Renal cortical epithelial cell (primary cell): Measurements from ENCODE around the gene UBE2Q2. TPM values are rescaled to one million over a fixed set of nuclear protein-coding genes. Genes with fewer than 3 reads are reported as not detected.

Experiments used
- DNase-seq: peaks from one replicate; pipeline ENCODE4 v3.0.0-alpha.2; 2011; ENCODE audit warnings: low read depth
- total RNA-seq: library from RNA; depleted of rRNA; stranded (reverse); fragments of >200 nt; gene quantifications from 2 replicates; pipeline ENCODE4 v1.2.3, GENCODE V29; 2014

The UBE2Q2 gene
- total RNA-seq, 1 donor from 2014 or later, result 84.3 TPM

DNA sequence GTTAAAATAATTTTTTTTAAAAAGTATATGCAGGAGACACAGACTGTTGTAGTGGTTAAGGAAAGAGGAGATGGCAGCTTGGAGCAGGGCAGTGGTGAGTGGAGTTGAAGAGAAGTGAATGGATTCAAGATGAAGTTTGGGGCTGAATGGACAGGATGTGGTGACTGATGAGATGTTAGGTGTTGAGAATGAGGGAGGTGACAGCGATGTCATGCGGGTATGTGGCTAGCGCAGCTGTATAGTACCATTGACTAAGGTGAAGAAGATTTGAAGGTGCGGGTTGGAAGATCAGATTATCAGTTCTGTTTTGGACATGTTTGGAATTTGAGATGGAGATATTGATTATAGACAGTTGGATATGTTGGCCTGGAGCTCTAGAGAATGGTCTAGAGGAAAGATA lies 80.5 kb downstream of the UBE2Q2 start:
- DNase-seq, result no peak

DNA sequence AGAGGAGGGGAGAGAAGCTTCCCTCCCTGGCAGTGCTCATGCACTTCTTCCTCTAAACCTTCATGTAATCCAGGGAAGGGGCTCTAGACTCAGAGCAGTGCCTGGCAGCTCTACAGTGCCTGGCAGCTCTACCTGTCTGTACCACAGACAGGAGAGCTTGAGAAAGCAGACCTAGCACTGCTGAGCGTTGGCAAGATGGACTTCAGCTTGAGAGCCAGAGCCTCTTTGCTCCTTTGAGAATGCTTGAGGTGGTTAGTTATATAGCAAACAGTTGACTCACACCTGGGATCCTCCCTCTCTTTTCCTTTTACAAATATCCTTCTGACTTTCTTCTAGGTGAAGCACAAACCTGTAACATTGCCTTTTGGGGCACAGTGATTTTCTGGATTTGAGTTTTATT lies 81.3 kb downstream of the UBE2Q2 start:
- no peak for DNase-seq

DNA sequence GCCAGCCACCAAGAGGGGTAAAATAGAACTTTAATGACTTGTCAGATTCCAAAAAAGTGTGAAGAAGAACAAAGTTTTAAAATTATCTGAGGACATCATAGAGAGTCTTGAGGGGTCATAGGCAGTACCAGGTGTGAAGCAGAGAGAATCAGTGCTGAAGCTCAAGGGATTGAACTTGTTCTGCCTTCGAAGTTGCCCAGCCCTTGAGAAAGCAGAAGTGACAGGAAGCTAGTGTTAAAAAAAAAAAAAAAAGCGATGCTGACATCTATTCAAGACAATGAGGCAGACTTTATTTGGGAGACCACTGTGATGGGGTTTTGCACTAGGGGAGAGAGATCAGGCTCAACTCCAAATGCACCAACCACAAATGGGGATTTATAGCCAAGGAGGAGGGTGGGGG lies 82.2 kb downstream of the UBE2Q2 start:
- no peak for DNase-seq

DNA sequence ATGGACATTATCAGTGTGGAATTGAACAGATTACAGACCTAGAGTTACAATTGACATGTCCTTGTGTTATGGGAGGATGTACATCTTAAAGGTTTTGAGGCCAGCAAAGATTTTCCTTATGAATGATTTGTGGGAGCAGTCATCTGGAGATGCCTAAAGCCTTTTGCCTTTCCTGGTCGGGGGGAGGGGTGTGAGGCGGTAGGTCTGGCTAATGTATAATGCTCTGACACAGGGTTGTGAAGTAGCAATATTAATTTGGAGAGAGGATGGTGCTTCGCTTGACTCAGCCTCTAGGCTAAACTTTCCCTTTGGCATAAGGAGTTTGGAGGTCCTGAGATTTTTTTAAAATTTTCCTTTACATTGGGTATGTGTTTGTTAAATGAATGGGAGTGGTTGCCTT lies 83.7 kb downstream of the UBE2Q2 start:
- DNase-seq, result no peak

DNA sequence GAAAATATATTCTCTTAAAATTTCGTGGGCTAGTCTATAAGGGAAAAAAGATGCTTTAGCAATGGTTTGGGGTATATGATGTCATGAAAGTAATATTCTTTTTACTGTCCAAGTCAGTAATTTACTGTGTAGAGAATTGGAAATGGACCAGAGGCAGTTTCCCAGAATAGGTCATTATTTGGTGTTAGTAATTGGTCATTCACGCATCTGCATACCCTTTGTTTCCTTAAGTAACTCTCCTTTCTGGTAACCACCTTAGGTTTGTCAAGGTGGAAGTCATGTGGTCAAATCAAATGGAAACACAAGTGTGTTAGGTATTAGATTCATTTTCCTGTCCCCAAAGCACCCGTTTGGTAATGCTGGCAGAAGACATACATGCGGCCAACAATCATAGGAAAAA lies 84.4 kb downstream of the UBE2Q2 start:
- DNase-seq, result no peak

DNA sequence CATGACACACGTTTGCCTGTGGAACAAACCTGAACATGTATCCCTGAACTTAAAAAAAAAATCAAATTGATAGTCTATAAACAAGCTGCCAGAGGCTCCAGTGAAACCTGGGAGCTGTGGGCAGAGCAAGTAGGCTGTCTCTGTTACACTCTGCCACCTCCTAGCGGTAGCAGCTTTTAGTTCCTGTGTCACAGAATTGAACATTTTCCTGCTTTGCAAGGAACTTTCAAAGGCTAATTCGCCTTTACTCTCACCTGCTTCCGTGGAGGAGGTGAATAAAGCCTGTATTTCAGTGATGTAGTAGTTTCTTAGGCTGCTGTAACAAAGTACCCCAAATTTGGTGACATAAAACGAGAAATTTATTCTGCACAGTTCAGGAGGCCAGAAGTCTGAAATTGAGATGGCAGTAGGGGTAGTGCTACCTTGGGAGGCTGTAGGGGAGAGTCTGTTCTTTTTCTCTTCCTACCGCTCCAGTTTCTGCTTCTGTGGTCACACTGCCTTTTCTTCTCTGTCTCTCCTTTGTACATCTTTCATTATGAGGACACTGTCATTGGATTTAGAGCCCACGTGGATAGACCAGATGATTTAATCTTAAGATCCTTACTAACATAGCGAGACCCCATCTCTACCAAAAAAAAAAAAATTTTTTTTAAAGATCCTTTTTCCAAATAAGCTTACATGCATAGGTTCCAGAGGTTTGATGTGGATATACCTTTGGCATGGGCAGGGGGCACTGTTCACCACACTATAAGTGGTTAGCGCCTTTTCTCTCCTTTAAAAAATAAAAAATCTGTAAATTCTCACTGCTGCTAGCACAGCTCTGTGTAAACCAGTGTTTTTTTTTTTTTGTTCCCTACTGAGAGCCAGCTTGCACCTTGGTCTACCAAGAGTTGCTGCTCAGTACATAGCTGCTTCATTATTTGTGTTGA lies 85.7 kb downstream of the UBE2Q2 start:
- DNase-seq, result peak; percentile 51

DNA sequence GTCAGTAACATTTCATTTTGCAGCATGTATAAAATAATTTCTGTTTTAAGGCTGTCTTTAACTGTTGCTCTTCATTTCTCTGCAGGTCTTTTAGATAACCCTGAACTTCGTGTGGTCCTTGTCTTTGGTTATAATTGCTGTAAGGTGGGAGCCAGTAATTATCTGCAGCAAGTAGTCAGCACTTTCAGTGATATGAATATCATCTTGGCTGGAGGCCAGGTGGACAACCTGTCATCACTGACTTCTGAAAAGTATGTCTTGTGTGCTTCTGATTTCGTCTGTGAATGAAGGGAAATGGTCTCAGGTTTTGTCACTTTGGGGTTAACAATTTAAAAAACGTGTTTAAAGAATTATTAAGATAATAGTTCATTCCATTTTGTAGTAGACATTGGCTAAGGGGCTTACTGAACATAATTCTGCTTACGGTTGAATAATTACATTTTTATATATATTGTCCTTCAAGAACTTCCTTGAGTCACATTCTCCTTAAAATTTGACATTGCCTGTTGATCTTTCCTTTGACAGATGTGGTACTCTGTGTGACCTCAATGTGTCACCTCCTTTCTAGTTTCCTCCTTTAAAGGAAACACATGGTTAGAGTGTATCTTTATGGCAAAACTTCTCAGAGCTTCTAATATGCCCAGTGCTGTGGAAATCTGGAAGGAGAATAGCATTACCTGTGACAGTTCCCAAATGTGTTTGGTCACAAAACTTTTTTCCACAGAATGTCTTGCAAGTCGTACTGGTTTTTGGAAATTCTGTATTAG lies 86.7 kb downstream of the UBE2Q2 start:
- DNase-seq, result no peak

DNA sequence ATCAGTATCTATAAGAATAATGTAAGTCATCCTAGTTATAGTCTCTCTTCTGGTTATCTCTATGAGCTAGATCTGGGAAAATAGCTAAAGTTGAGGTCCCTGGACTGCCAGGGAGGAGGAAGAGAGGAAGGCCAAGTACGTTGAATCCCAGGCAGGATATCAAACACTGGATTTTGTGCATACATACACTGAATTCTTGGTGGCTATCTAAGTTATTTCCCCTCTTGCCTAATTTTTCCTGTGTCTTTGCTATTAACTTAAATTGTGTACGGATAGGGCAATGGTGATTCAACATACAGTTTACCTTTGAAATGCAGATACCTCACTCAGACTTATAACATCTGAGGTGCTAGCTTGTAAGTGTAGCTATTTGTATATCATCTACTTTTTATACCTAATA lies 87.6 kb downstream of the UBE2Q2 start:
- DNase-seq, result no peak

DNA sequence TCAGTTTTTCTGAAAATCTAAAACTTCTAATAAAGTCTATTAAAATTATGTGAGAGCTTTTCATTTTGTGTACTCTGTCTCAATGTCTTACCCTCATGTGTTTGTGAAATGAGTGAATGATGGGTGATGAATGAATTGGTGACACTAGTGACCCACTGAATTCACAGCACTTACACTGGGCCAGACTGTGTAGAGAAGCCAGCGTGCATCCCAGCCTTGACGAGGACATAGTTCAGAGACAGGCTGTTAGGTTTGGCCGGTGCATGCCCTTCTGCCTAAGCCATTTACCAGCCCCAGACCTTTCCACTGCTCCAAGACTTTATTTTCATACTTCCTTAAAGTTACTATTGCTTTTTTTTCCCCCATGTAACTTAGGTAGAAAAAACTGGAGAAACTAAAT lies 99.2 kb downstream of the UBE2Q2 start:
- DNase-seq, result no peak

DNA sequence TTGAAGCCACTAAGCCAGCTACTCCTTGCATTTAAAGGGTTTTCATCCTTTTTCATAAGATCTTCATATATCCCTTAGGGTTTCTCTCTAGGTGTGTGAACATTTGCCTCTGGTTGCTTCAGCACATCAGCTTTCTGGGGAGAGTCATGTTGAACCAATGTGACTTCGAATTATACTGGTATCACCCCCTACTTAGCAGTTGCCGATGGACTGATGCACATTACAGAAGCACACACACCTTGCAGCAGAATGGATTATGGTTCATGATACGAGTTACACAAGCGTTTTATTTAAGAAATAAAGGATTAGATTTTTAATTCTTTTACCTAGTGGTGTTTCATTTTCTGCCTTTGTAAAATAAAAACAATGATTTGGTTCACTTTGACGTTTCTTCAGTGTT lies 100.0 kb downstream of the UBE2Q2 start:
- no peak for DNase-seq

DNA sequence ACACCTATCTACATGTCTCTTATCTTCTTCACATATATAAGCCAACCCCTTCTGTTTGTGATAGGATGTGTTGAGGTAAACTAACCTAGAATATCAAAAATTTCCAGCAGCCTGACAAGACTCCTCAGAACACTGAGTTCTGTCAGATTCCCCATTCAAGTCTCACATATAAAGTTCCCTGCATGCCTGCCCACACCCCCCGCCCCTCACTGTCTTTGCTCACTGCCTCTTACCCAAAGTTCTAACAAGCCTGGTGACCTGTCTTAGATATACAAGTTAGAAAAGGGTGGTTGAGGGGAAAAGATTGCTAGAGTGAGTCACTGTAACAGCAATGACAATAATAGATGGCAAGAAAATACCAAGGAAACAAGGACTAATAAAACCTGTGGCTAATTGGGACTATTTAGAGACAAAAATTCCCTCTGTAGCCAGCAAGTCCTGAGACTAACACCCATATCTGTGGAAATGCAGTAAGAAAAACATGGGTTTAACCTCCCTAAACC lies 100.5 kb downstream of the UBE2Q2 start:
- DNase-seq, result peak; percentile 61

DNA sequence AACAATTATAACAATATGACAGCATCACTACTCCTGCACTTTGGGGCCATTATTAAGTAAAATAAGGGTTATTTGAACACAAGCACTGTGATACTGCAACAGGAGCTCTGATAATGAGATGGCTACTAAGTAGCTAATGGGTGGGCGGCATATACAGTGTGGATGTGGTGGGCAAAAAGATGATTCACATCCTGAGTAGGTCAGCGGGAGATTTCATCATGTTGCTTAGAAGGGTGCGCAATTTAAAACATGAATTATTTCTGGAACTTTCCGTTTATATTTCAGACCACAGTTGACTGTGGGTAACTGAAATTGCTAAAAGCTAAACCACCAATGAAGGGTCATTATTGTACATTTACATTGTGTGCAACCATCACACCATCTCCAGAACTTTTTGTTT lies 102.7 kb downstream of the UBE2Q2 start:
- no peak for DNase-seq

DNA sequence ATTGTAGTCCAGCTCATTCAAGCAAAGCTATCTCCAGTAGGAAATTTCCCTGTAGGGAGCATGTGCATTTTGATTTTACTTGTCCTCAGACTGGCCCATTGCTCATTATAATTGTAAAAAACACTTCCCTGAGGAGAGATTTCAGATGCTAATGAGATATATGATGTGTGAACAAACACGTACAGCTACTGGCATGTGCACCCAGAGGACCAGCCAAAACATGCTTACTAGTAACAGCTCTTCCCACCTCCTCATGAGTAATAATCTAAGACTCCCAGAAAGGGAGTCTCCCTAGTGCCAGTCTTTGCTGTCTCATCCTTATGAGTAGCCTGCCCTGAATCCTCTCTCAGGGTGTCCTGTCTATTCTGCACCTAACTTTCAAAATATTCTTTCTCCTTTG lies 103.8 kb downstream of the UBE2Q2 start:
- DNase-seq, result peak; percentile 86

DNA sequence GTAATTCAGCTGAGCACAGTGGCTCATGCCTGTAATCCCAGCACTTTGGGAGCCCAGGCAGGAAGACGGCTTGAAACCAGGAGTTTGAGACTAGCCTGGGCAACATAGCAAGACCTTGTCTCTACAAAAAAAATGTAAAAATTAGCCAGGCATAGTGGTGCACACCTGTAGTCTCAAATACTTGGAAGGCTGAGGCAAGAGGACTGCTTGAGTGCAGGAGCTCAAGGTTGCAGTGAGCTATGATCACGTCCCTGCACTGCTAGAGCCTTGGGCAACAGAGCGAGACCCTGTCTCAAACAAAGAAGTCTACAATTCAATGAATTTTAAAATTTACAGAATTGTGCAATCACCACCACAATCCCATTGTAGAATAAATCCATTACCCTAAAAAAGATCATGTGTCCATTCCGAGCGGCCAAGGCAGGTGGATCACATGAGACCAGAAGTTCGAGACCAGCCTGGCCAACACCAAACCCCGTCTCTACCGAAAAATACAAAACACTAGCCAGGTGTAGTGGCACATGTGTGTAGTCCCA lies 105.6 kb downstream of the UBE2Q2 start:
- DNase-seq, result no peak

Other genes with a start within 250 kb of the UBE2Q2 start
- gene SNUPN, start 217.7 kb upstream of the UBE2Q2 start, total RNA-seq, result 18.9 and 37.3 TPM in 2 replicates
- gene IMP3, start 203.2 kb upstream of the UBE2Q2 start, total RNA-seq, result 88.0 and 103 TPM in 2 replicates
- 8.2 and 21.6 TPM in 2 replicates for gene SNX33, start 195.5 kb upstream of the UBE2Q2 start, total RNA-seq
- 0.35 TPM in 2 replicates for gene CSPG4, start 130.6 kb upstream of the UBE2Q2 start, total RNA-seq
- 58.6 and 62.5 TPM in 2 replicates for gene FBXO22, start 60.4 kb downstream of the UBE2Q2 start, total RNA-seq
- 0.15 TPM in 1 of 2 replicates, not detected in the other for gene NRG4, start 169.0 kb downstream of the UBE2Q2 start, total RNA-seq
- not detected in 2 replicates for gene TMEM266, start 216.5 kb downstream of the UBE2Q2 start, total RNA-seq